Natural killer cell (primary cell): ENCODE data around the gene BLOC1S4. TPM values are rescaled to one million over a fixed set of nuclear protein-coding genes. Genes with fewer than 3 reads are reported as not detected.

Experiments
- ATAC-seq, 3 donors: fragments of 150-1000 bp in 2 of 3; fragments of 200-7000 bp in 1 of 3; cut with Tn5 transposase; 1 replicate in 1 of 3; 2 replicates in 2 of 3; pipeline ENCODE4 v1.10.0; 2021; ENCODE audit warnings: mild to moderate bottlenecking in 2 of 3, moderate library complexity in 2 of 3
- DNase-seq, 2 donors: peaks; one replicate each; pipeline versions ENCODE4 v3.0.0 to v3.0.0-alpha.2; 2013 to 2021; ENCODE audit warnings: mixed read lengths in 1 of 2
- H3K27ac ChIP-seq: one replicate; pipeline ENCODE4 v1.5.1; 2013; ENCODE audit warnings: mild to moderate bottlenecking, low read length
- H3K27me3 ChIP-seq: one replicate; pipeline ENCODE4 v1.6.1; 2013; ENCODE audit warnings: low read length; ENCODE audit not compliant: control insufficient read depth, insufficient read depth
- H3K36me3 ChIP-seq: one replicate; pipeline ENCODE4 v1.6.1; 2013; ENCODE audit warnings: low read length; ENCODE audit not compliant: control insufficient read depth, insufficient read depth
- H3K4me1 ChIP-seq: one replicate; pipeline ENCODE4 v1.6.1; 2013; ENCODE audit warnings: low read length; ENCODE audit not compliant: control insufficient read depth, insufficient read depth
- H3K4me3 ChIP-seq: one replicate; pipeline ENCODE4 v1.5.1; 2013; ENCODE audit warnings: low read length
- H3K9me3 ChIP-seq: one replicate; pipeline ENCODE4 v1.6.1; 2013; ENCODE audit warnings: low read length; ENCODE audit not compliant: control insufficient read depth, insufficient read depth
- H3K27ac Mint-ChIP-seq, 2 donors: one replicate each; pipeline ENCODE4 v1.8.0; 2022; ENCODE audit warnings: mild to moderate bottlenecking in 2 of 2, mixed read lengths in 2 of 2, moderate library complexity in 1 of 2
- H3K27me3 Mint-ChIP-seq, 2 donors: one replicate each; pipeline ENCODE4 v1.8.0; 2022; ENCODE audit warnings: low read depth in 2 of 2, mixed read lengths in 2 of 2
- H3K36me3 Mint-ChIP-seq: one replicate; pipeline ENCODE4 v1.8.0; 2022; ENCODE audit warnings: mixed read lengths
- H3K4me1 Mint-ChIP-seq, 2 donors: one replicate each; pipeline ENCODE4 v1.8.0; 2022; ENCODE audit warnings: mixed read lengths in 2 of 2
- H3K4me3 Mint-ChIP-seq: one replicate; pipeline ENCODE4 v1.8.0; 2022; ENCODE audit warnings: mild to moderate bottlenecking, moderate library complexity, mixed read lengths
- H3K9me3 Mint-ChIP-seq, 2 donors: one replicate each; pipeline ENCODE4 v1.8.0; 2022; ENCODE audit warnings: mixed read lengths in 2 of 2
- CTCF ChIP-seq: fragments of 200-600 bp; IDR thresholded peaks from one replicate; pipeline ENCODE4 v1.8.0; 2022; ENCODE audit warnings: antibody characterized with exemption
- WGBS: methylation state at CpG from one replicate; pipeline ENCODE4 v1.1.7; 2013; ENCODE audit warnings: missing lambda C conversion rate; ENCODE audit not compliant: insufficient coverage; 5-methylcytosine and 5-hydroxymethylcytosine counted together
- intact Hi-C: fragments of 100-400 bp; cut with micrococcal nuclease; formaldehyde crosslinking; loops from one replicate; pipeline ENCODE4 v1.14.2; 2022
- total RNA-seq, 4 donors: library from RNA; stranded (reverse); fragments of 120-200 nt in 1 of 4; gene quantifications; one replicate each; pipeline versions ENCODE4 v1.2.3 to v1.2.4, GENCODE V29; 2013 to 2022

BLOC1S4 gene
- total RNA-seq, 3 donors from 2014 or later (not counting 1 experiment from before 2014, with no cell fraction given), result 18.9 to 20.1 (median 20.0) TPM

- Histone ChIP-seq H3K4me3 (no peak overlapping the region), H3K27ac (no peak overlapping the region), H3K4me1 (no peaks in the 10 kb centered on the region), H3K36me3 (no peaks in the 10 kb centered on the region), H3K9me3 (no peaks in the 10 kb centered on the region), H3K27me3 (no peaks in the 10 kb centered on the region)
- Mint-ChIP-seq H3K4me3 (no peak overlapping the region), H3K9me3 (no peaks in the 10 kb centered on the region), H3K36me3 (no peaks in the 10 kb centered on the region), H3K27me3 (peaks cover 7 to 15% of the 10 kb centered on the region in 2 donors), H3K4me1 (peaks cover 0 to 4% of the 10 kb centered on the region in 2 donors), H3K27ac (no peak overlapping the region)
- ATAC-seq (no peak), DNase-seq (no peak)
- no peak for TF ChIP-seq CTCF
- WGBS, result 95% methylated on average over 6 of the region's 6 CpGs
- intact Hi-C loops, result no loop called here
These were observed 15.8 kb downstream of the BLOC1S4 start for GRCh38 chr4:6731780-6732179.

DNA sequence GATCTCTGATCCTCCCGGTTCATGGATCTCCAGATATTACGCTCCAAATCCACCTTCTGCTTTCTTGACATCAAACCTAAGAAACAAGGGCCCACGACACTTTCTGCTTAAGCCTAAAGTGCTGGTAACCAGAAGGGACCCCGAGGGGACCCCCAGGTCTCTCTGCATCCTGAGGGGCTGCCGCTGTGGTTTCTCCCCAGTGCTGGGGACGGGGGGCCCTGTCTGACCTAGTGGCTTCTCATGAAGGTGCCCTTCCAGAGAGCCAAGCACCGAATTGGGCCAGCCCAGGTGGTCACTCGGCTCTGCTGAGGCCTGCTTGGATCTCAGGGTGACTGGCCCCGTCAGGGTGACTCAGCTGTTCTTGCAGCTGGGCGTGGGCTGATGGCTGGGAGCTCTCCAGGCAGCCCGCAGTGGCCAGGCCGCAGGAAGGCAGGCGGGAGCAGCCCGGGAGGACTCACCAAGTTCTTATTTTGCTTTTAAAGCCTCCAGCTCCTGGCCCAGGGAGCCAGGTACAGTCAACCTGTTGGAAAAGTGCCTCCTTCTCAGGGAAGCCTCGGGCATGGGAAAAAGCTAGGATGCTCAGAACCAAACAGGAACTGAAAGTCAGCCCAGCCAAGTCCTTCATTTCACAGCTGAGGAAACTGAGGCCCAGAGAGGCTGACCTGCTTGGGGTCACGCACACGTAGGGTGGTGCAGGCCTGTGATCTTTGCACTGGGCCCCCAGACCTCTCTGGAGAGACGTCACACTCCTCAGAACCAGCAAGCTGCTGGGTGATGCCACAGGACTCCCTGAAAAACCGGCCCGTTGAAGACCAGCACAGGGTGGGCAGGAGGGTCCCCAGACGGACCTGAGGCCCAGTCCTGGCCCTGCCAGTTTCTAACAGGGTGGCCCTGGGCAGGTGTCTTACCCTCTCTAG lies 16.7 kb downstream of the BLOC1S4 start:
- peaks cover 0 to 3% of the 10 kb centered on the region in 2 donors for H3K4me1 Mint-ChIP-seq
- intact Hi-C loops, result no loop called here
- WGBS, result 73% methylated on average over 21 of the region's 21 CpGs
- no peaks in the 10 kb centered on the region for H3K4me1 ChIP-seq
- H3K27ac ChIP-seq, result no peak overlapping the region
- no peaks in the 10 kb centered on the region for H3K36me3 ChIP-seq
- no peak overlapping the region for H3K4me3 Mint-ChIP-seq
- peaks cover 7 to 15% of the 10 kb centered on the region in 2 donors for H3K27me3 Mint-ChIP-seq
- DNase-seq, result no peak
- no peak for ATAC-seq
- no peaks in the 10 kb centered on the region for H3K9me3 Mint-ChIP-seq
- no peaks in the 10 kb centered on the region for H3K36me3 Mint-ChIP-seq
- H3K9me3 ChIP-seq, result no peaks in the 10 kb centered on the region
- no peak overlapping the region for H3K4me3 ChIP-seq
- no peak overlapping the region for H3K27ac Mint-ChIP-seq
- TF ChIP-seq CTCF, result no peak
- H3K27me3 ChIP-seq, result no peaks in the 10 kb centered on the region

DNA sequence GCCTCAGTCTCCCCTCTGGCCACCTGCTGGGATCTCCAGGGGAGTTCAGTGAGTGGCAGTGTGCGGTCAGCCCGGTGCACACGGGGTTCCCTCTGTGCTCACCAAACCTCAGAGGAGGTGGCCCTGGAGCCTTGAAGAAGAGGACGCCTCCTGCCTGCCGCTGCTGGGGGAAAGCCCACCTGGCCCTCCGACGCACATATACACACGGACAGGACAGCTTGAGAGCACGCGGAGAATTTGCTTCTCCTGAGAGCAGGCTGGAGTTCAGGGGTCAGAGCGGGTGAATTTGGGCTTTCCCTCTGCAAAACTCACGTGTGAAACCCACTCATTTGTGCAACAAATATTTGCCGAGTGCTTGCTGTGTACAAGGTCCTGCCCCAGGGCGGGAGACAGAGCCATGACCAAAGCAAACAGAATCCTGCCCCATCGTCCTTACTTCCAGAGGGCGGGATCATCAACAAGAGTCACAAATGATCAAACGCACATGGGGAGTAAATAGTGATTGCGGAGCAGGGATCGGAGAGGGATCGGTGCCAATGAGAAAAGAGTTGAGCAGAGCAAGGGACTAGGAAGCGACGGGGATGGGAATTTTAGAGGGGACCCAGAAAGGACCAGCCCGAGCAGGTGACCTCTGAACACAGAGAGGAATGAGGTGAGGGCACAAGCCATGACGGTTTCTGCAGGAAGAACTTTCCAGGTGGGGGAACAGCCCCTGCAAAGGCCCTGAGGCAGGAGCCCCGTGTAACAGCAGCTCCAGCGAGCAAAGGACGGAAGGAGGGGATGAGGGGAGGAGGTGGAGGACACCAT lies 17.6 kb downstream of the BLOC1S4 start:
- ATAC-seq (no peak), DNase-seq (no peak)
- no peak overlapping the region for H3K27ac Mint-ChIP-seq
- H3K4me3 Mint-ChIP-seq, result no peak overlapping the region
- H3K9me3 Mint-ChIP-seq, result no peaks in the 10 kb centered on the region
- Histone ChIP-seq H3K4me3 (no peak overlapping the region), H3K36me3 (no peaks in the 10 kb centered on the region), H3K9me3 (no peaks in the 10 kb centered on the region), H3K27me3 (no peaks in the 10 kb centered on the region), H3K4me1 (no peaks in the 10 kb centered on the region), H3K27ac (no peak overlapping the region)
- H3K27me3 Mint-ChIP-seq, result peaks cover 7 to 15% of the 10 kb centered on the region in 2 donors
- intact Hi-C loops, result no loop called here
- no peaks in the 10 kb centered on the region for H3K4me1 Mint-ChIP-seq
- H3K36me3 Mint-ChIP-seq, result no peaks in the 10 kb centered on the region
- TF ChIP-seq CTCF, result no peak
- WGBS, result 91% methylated on average over 27 of the region's 27 CpGs
